Thoracic aorta (tissue), 2 donors: ENCODE measurements around the gene COL13A1. TPM values are rescaled to one million over a fixed set of nuclear protein-coding genes. Genes with fewer than 3 reads are reported as not detected.

Experiments used
- ATAC-seq: fragments of 150-250 bp; one replicate; pipeline ENCODE4 v1.8.0; 2017; ENCODE audit warnings: low read depth; ENCODE audit not compliant: insufficient number of reproducible peaks, low FRiP score
- DNase-seq: peaks from one replicate; pipeline ENCODE4 v3.0.0-alpha.2; 2020; ENCODE audit warnings: low spot score
- H3K27ac ChIP-seq, 2 donors: fragments of 200-600 bp; sonication (generic); 1 replicate in 1 of 2; 2 replicates in 1 of 2; pipeline ENCODE4 v1.5.1; 2016; ENCODE audit warnings: mild to moderate bottlenecking in 2 of 2, moderate library complexity in 2 of 2
- H3K27me3 ChIP-seq: fragments of 200-600 bp; sonication (generic); replicated peaks from 2 replicates; pipeline ENCODE4 v1.6.0; 2016; ENCODE audit warnings: mild to moderate bottlenecking; ENCODE audit not compliant: insufficient read depth
- H3K36me3 ChIP-seq: fragments of 200-600 bp; sonication (generic); one replicate; pipeline ENCODE4 v1.5.1; 2016
- H3K4me1 ChIP-seq, 2 donors: fragments of 200-600 bp; sonication (generic); 1 replicate in 1 of 2; 2 replicates in 1 of 2; pipeline versions ENCODE4 v1.5.1 to v1.6.0; 2016; ENCODE audit warnings: low read depth in 2 of 2, mild to moderate bottlenecking in 1 of 2; ENCODE audit not compliant: control insufficient read depth in 1 of 2
- H3K4me3 ChIP-seq: fragments of 200-600 bp; sonication (generic); 2 replicates; pipeline ENCODE4 v1.5.1; 2016; ENCODE audit warnings: mild to moderate bottlenecking
- H3K9me3 ChIP-seq: fragments of 200-600 bp; sonication (generic); 2 replicates; pipeline ENCODE4 v1.5.1; 2016
- total RNA-seq, 2 donors: library from RNA; depleted of rRNA; stranded (reverse); fragments of >200 nt; gene quantifications; one replicate each; pipeline versions ENCODE4 v1.1.0 to v1.2.3, GENCODE V29; 2016
- TF ChIP-seq, protein P1 (sequence below): fragments of 200-600 bp; sonication (generic); IDR thresholded peaks from one replicate; pipeline ENCODE4 v1.5.1; 2019; ENCODE audit warnings: antibody characterized with exemption

Gene COL13A1
- total RNA-seq, 2 donors from 2014 or later = 23.1 to 34.1 TPM

DNA sequence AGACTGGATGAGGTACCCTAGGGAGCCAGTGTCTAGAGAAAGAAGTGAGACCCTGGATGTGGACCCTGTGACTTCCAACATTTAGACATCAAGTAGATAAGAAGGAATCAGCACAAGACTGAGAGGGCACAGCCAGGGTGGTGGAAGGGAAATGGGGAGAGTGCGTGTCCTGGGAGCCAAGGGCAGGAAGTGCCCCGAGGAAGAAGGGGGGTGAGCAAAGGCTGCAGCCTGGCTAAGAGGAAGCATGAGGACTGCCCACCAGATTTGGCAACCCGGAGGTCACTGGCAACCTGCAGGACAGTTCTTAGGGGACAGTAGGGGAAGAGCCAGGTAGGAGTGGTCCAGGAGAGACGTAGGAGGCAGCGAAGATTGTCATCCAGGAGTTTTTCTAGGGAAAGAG, 14.8 kb downstream of the COL13A1 start:
- TF ChIP-seq, protein P1, sequence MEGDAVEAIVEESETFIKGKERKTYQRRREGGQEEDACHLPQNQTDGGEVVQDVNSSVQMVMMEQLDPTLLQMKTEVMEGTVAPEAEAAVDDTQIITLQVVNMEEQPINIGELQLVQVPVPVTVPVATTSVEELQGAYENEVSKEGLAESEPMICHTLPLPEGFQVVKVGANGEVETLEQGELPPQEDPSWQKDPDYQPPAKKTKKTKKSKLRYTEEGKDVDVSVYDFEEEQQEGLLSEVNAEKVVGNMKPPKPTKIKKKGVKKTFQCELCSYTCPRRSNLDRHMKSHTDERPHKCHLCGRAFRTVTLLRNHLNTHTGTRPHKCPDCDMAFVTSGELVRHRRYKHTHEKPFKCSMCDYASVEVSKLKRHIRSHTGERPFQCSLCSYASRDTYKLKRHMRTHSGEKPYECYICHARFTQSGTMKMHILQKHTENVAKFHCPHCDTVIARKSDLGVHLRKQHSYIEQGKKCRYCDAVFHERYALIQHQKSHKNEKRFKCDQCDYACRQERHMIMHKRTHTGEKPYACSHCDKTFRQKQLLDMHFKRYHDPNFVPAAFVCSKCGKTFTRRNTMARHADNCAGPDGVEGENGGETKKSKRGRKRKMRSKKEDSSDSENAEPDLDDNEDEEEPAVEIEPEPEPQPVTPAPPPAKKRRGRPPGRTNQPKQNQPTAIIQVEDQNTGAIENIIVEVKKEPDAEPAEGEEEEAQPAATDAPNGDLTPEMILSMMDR = no peak
- DNase-seq (no peak), ATAC-seq (no peak)
- Histone ChIP-seq H3K27ac (no peak overlapping the region), H3K9me3 (no peaks in the 10 kb centered on the region), H3K36me3 (no peaks in the 10 kb centered on the region), H3K4me3 (no peak overlapping the region), H3K27me3 (no peaks in the 10 kb centered on the region), H3K4me1 (no peaks in the 10 kb centered on the region)

DNA sequence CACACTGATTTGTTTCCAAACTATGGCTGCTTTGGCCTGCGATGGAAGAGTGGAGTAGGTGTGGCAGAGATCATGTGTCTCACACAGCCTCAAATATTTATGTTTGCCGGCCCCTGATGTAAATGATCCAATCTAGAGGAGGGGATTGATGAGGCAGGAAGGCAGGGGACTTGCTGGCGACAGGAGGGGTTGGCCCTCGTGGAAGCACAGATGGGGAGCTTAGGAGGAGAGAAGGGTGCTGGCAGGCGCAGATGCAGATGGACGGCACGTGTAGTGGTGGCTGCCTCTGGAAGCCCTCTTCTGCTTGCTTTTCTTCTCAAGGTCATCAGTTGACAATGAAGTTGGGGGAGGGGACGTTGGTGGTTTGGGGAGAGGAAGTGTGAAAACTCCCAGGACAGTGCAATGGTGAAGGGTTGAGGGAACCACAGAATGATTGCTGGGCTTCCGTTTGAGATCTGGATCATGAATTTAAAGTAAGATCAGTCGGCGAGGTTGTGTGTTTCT, 15.4 kb downstream of the COL13A1 start:
- DNase-seq = no peak
- no peak for ATAC-seq
- H3K4me3 ChIP-seq = no peak overlapping the region
- TF ChIP-seq, protein P1 = no peak
- no peak overlapping the region for H3K27ac ChIP-seq
- H3K4me1 ChIP-seq = no peaks in the 10 kb centered on the region
- no peaks in the 10 kb centered on the region for H3K36me3 ChIP-seq
- H3K9me3 ChIP-seq = no peaks in the 10 kb centered on the region
- H3K27me3 ChIP-seq = no peaks in the 10 kb centered on the region

DNA sequence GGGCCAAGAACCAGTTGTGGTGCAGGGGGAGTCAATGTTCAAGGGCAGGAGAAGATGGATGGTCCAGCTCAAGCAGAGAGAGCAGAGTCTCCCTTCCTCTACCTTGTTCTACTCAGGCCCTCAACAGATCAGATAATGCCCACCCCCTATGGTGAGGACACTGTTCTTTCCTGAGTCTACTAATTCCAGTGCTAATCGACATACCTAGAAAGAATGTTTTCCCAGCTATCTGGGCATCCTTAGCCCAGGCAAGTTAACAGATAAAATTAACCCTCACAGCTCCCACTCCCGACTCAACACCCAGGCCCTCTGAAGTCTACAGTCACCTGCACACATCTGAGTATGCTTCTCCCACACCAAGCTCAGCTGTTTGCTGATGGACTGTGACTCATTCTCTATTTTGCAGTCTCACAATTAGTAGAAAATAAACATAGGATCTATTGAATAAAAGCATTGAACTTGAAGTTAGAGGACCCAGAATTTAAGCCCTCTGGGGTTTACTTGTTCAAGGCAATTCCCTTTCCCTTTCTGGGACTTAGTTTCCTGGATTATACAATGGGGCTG, 17.1 kb downstream of the COL13A1 start:
- ATAC-seq (no peak), DNase-seq (no peak)
- Histone ChIP-seq H3K27me3 (no peaks in the 10 kb centered on the region), H3K4me1 (no peaks in the 10 kb centered on the region), H3K9me3 (no peaks in the 10 kb centered on the region), H3K36me3 (no peaks in the 10 kb centered on the region), H3K4me3 (no peak overlapping the region), H3K27ac (no peak overlapping the region)
- TF ChIP-seq, protein P1 = no peak

DNA sequence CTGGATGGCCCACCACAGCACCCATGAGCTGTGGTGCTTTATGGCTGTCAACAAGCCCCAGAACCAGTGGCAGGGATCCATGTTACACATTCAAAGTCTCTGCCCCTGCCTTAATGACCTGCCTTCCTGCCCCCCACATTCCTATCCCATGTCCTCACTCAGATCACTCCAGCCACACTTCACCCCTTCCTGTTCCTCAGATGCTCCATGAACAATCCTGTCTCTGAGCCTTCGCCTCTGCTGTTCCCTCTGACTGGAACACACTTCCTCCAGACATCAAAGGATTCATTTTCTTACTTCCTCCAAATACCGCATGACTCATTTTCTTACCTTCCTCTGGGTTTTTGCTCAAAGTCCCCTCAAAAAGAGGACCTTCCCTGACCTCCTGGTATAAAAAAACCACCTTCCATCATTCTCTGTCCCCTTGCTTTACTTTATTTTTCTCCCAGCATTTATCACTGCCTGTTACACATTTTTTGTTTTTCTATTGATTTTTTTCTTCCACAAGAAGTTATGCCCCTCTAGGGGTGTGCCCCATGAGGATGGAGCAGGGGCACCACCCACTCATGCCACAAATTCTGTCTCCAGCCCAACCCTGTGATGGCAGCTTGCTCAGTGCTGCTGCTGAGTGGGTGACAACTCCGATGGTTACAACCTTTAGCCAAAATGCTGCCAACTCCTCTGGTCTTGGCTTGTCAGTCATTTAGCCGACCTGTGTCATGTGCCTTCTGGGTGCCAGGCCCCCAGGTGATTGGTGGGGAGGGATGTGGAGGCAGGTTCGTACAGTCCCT, 18.2 kb downstream of the COL13A1 start:
- Histone ChIP-seq H3K27ac (no peak overlapping the region), H3K4me1 (no peaks in the 10 kb centered on the region), H3K4me3 (no peak overlapping the region), H3K9me3 (no peaks in the 10 kb centered on the region), H3K36me3 (no peaks in the 10 kb centered on the region), H3K27me3 (no peaks in the 10 kb centered on the region)
- TF ChIP-seq, protein P1 = no peak
- no peak for DNase-seq
- no peak for ATAC-seq

DNA sequence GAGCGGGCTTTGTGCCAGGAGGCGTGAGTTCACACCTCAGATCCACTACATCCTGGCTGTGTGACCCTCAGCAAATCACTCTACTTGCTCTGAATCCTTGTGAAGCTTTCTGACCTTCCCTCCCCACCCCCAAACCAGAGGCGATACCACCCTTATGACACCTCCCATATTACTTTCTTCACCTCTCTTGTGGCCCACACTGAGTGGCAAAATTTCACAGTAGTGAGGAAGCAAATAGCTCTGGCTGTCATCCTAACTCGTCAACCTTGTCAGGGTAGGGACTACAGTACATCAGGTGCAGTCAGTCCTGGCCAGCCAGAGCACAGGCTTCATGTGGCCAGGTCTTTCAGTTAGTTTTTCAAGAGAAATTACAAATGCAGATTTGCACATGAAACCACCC, 19.1 kb downstream of the COL13A1 start:
- H3K4me3 ChIP-seq = no peak overlapping the region
- H3K27me3 ChIP-seq = no peaks in the 10 kb centered on the region
- ATAC-seq (no peak), DNase-seq (no peak)
- TF ChIP-seq, protein P1 = no peak
- no peak overlapping the region for H3K27ac ChIP-seq
- H3K9me3 ChIP-seq = no peaks in the 10 kb centered on the region
- no peaks in the 10 kb centered on the region for H3K36me3 ChIP-seq
- H3K4me1 ChIP-seq = no peaks in the 10 kb centered on the region
